SK-N-SH treated with all-trans-retinoic acid at 6 μM for 48 hours (cell line): ENCODE data around the gene GPC6.

Experiments used
- RARB ChIP-seq: fragments of 250-450 bp; sonication (Bioruptor Pico); IDR thresholded peaks from 2 replicates; pipeline ENCODE4 v1.8.0; 2021; ENCODE audit warnings: mild to moderate bottlenecking, moderate library complexity
- TF ChIP-seq, protein P1 (sequence below): fragments of 250-450 bp; sonication (Bioruptor Pico); IDR thresholded peaks from 2 replicates; pipeline ENCODE4 v1.8.0; 2020; ENCODE audit warnings: mild to moderate bottlenecking, moderate library complexity, borderline replicate concordance

DNA sequence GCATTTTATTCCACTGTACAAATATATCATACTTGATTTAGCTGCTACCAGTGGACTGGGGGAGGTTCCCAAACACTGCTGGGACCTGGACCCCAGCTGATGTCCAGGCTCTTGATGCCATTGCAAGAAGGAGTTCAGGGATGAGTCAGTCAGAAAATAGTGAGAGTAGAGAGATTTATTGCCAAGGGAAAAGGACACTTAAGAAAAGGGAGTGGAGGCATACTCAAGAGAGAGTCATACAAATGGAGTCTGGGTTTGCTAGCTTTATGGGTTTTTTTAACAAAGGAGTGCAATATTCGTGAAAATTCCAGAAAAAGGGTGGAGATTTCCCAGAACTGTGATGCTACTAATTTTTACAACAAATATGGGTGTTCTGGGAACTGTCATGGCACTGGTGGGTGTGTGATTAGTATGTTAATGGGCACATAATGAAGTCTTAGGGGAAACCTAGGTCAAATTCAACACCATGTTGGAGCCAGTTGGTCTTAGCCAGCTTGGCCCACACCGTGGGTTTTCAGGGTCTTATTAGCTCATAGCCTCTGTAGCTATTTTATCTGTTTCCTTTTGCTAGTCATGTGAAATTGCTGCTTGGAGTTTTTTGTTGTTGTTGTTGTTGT, 36.2 kb downstream of the GPC6 start:
- TF ChIP-seq, protein P1, sequence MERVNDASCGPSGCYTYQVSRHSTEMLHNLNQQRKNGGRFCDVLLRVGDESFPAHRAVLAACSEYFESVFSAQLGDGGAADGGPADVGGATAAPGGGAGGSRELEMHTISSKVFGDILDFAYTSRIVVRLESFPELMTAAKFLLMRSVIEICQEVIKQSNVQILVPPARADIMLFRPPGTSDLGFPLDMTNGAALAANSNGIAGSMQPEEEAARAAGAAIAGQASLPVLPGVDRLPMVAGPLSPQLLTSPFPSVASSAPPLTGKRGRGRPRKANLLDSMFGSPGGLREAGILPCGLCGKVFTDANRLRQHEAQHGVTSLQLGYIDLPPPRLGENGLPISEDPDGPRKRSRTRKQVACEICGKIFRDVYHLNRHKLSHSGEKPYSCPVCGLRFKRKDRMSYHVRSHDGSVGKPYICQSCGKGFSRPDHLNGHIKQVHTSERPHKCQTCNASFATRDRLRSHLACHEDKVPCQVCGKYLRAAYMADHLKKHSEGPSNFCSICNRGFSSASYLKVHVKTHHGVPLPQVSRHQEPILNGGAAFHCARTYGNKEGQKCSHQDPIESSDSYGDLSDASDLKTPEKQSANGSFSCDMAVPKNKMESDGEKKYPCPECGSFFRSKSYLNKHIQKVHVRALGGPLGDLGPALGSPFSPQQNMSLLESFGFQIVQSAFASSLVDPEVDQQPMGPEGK (CRISPR knock-in tag): no peak
- TF ChIP-seq RARB (CRISPR knock-in tag): no peak
